CD4-positive, alpha-beta T cell treated with Interferon gamma for 1 hour (primary cell): Measurements from ENCODE around the gene LGALS12.
A peak's percentile ranks its signal among the peaks of the same experiment; 100 is the strongest.
"Not testable (repeated sequence)": the region's sequence is repeated elsewhere in the genome, so short reads cannot be mapped to it uniquely, and the experiment has no call there.

Experiments
- DNase-seq: peaks from one replicate; pipeline ENCODE4 v3.0.0-alpha.2; 2020

The LGALS12 gene

GRCh38 chr11:63534895-63535461 is 29.1 kb downstream of the LGALS12 start:
- peak; percentile 25 for DNase-seq

- DNase-seq, result peak; percentile 18
Measured at GRCh38 chr11:63535734-63536133, 29.9 kb downstream of the LGALS12 start.

- peak; percentile 37 for DNase-seq
Measured at GRCh38 chr11:63536669-63537292, 30.9 kb downstream of the LGALS12 start, which contains the start of gene PLAAT4. TSS of gene PLAAT4 (plus strand) at chr11:63536808. CDS start at chr11:63536869, 61 bp downstream.

- DNase-seq, result peak; percentile 38
Measured at GRCh38 chr11:63537293-63538101, 31.6 kb downstream of the LGALS12 start.

GRCh38 chr11:63542506-63542905 is 36.6 kb downstream of the LGALS12 start:
- DNase-seq, result not testable (repeated sequence)

GRCh38 chr11:63543711-63544110 is 37.8 kb downstream of the LGALS12 start:
- DNase-seq, result no peak

- DNase-seq, result no peak
Measured at GRCh38 chr11:63547061-63547460, 41.2 kb downstream of the LGALS12 start.

- DNase-seq, result no peak
Measured at GRCh38 chr11:63548178-63548577, 42.3 kb downstream of the LGALS12 start.

GRCh38 chr11:63549411-63549810 is 43.5 kb downstream of the LGALS12 start:
- no peak for DNase-seq

- not testable (repeated sequence) for DNase-seq
Measured at GRCh38 chr11:63550156-63550700, 44.3 kb downstream of the LGALS12 start.

- DNase-seq, result peak; percentile 50
Measured at GRCh38 chr11:63551091-63551888, 45.4 kb downstream of the LGALS12 start.

- no peak for DNase-seq
Measured at GRCh38 chr11:63551889-63552266, 46.0 kb downstream of the LGALS12 start.

GRCh38 chr11:63552921-63553320 is 47.0 kb downstream of the LGALS12 start:
- DNase-seq, result no peak

GRCh38 chr11:63553759-63554158 is 47.9 kb downstream of the LGALS12 start:
- peak; percentile 56 for DNase-seq

GRCh38 chr11:63554877-63555223 is 49.0 kb downstream of the LGALS12 start:
- DNase-seq, result no peak

GRCh38 chr11:63556404-63557013 is 50.6 kb downstream of the LGALS12 start:
- DNase-seq, result no peak

- DNase-seq, result no peak
Measured at GRCh38 chr11:63557570-63557969, 51.7 kb downstream of the LGALS12 start.

GRCh38 chr11:63558459-63559157 is 52.7 kb downstream of the LGALS12 start:
- no peak for DNase-seq

GRCh38 chr11:63560506-63561180 is 54.8 kb downstream of the LGALS12 start:
- DNase-seq, result peak; percentile 26

GRCh38 chr11:63563201-63564055 is 57.5 kb downstream of the LGALS12 start, which contains the start of gene PLAAT2:
TSS of gene PLAAT2 (minus strand) at chr11:63563379. CDS start at chr11:63563324, 55 bp downstream.
- DNase-seq, result no peak
